ENCODE measurements around the gene NPLOC4.

NPLOC4 gene

GRCh38 chr17:81581758-81582157 lies 55.2 kb downstream of the NPLOC4 start:
- no peak for DNase-seq (ENCODE audit: low spot score)
- in situ Hi-C loops (cut with MboI; ENCODE audit: low sequenced_read_pairs, unreplicated experiment), result no loop called here
- TF ChIP-seq CTCF (IDR thresholded peaks at IDR 0.05; ENCODE audit: borderline replicate concordance, control extremely low read depth, extremely low read depth, insufficient read depth, missing control alignments), result no peak

- TF ChIP-seq CTCF (IDR thresholded peaks at IDR 0.05; ENCODE audit: borderline replicate concordance, control extremely low read depth, extremely low read depth, insufficient read depth, missing control alignments), result no peak
- no peak for DNase-seq (ENCODE audit: low spot score)
- in situ Hi-C loops (cut with MboI; ENCODE audit: low sequenced_read_pairs, unreplicated experiment), result no loop called here
Measured at GRCh38 chr17:81580481-81580880, 56.4 kb downstream of the NPLOC4 start.

GRCh38 chr17:81579821-81580321 lies 57.0 kb downstream of the NPLOC4 start:
- in situ Hi-C loops (cut with MboI; ENCODE audit: low sequenced_read_pairs, unreplicated experiment), result no loop called here
- DNase-seq (ENCODE audit: low spot score), result no peak
- no peak for TF ChIP-seq CTCF (IDR thresholded peaks at IDR 0.05; ENCODE audit: borderline replicate concordance, control extremely low read depth, extremely low read depth, insufficient read depth, missing control alignments)

GRCh38 chr17:81579298-81579697 lies 57.6 kb downstream of the NPLOC4 start:
- in situ Hi-C loops (cut with MboI; ENCODE audit: low sequenced_read_pairs, unreplicated experiment), result no loop called here

GRCh38 chr17:81578561-81579225 lies 58.2 kb downstream of the NPLOC4 start:
- in situ Hi-C loops (cut with MboI; ENCODE audit: low sequenced_read_pairs, unreplicated experiment), result no loop called here
- no peak for DNase-seq (ENCODE audit: low spot score)
- no peak for TF ChIP-seq CTCF (IDR thresholded peaks at IDR 0.05; ENCODE audit: borderline replicate concordance, control extremely low read depth, extremely low read depth, insufficient read depth, missing control alignments)

More at GRCh38 chr17:81579298-81579697, 57.6 kb downstream of the NPLOC4 start:
- TF ChIP-seq CTCF (IDR thresholded peaks at IDR 0.05; ENCODE audit: borderline replicate concordance, control extremely low read depth, extremely low read depth, insufficient read depth, missing control alignments), result no peak
- DNase-seq (ENCODE audit: low spot score), result no peak

GRCh38 chr17:81578038-81578441 lies 58.9 kb downstream of the NPLOC4 start:
- DNase-seq (ENCODE audit: low spot score), result no peak
- in situ Hi-C loops (cut with MboI; ENCODE audit: low sequenced_read_pairs, unreplicated experiment), result no loop called here
- no peak for TF ChIP-seq CTCF (IDR thresholded peaks at IDR 0.05; ENCODE audit: borderline replicate concordance, control extremely low read depth, extremely low read depth, insufficient read depth, missing control alignments)
